Neural progenitor cell (in vitro differentiated cells): Measurements from ENCODE around the gene MCL1. TPM values are rescaled to one million over a fixed set of nuclear protein-coding genes. Genes with fewer than 3 reads are reported as not detected.
A peak's percentile ranks its signal among the peaks of the same experiment; 100 is the strongest.

Source experiments
- DNase-seq: peaks from one replicate; pipeline ENCODE4 v3.0.0-alpha.2; 2016; ENCODE audit warnings: low spot score
- H2AFZ ChIP-seq: fragments of 200-600 bp; sonication (generic); replicated peaks from 2 replicates; pipeline ENCODE4 v1.6.1; 2016; ENCODE audit warnings: antibody characterized with exemption
- H3F3A ChIP-seq: fragments of 200-600 bp; sonication (generic); 2 replicates; pipeline ENCODE4 v1.6.1; 2016; ENCODE audit warnings: antibody characterized with exemption, low read depth
- H3K27ac ChIP-seq: fragments of 200-600 bp; sonication (generic); 2 replicates; pipeline ENCODE4 v1.5.1; 2016; ENCODE audit warnings: mild to moderate bottlenecking
- H3K27me3 ChIP-seq: fragments of 200-600 bp; sonication (generic); 2 replicates; pipeline ENCODE4 v1.6.1; 2016; ENCODE audit warnings: mild to moderate bottlenecking, moderate library complexity
- H3K36me3 ChIP-seq: fragments of 200-600 bp; sonication (generic); 2 replicates; pipeline ENCODE4 v1.5.1; 2016
- H3K4me1 ChIP-seq: fragments of 200-600 bp; sonication (generic); 2 replicates; pipeline ENCODE4 v1.6.1; 2016; ENCODE audit warnings: mixed run types
- H3K4me2 ChIP-seq: fragments of 200-600 bp; sonication (generic); 2 replicates; pipeline ENCODE4 v1.6.1; 2016
- H3K4me3 ChIP-seq: fragments of 200-600 bp; sonication (generic); 2 replicates; pipeline ENCODE4 v1.5.1; 2016
- H3K79me2 ChIP-seq: fragments of 200-600 bp; sonication (generic); 2 replicates; pipeline ENCODE4 v1.6.1; 2016; ENCODE audit warnings: low read depth
- H3K9ac ChIP-seq: fragments of 200-600 bp; sonication (generic); 2 replicates; pipeline ENCODE4 v1.6.1; 2016
- H3K9me3 ChIP-seq: fragments of 200-600 bp; sonication (generic); 2 replicates; pipeline ENCODE4 v1.5.1; 2016; ENCODE audit warnings: low read depth
- H4K20me1 ChIP-seq: fragments of 200-600 bp; sonication (generic); 2 replicates; pipeline ENCODE4 v1.6.1; 2016; ENCODE audit warnings: low read depth
- H3K27ac Mint-ChIP-seq: 3 replicates; pipeline ENCODE4 v1.8.0; 2021; ENCODE audit warnings: mixed read lengths
- H3K27me3 Mint-ChIP-seq: 2 replicates; pipeline ENCODE4 v1.8.0; 2022; ENCODE audit warnings: low read depth, mild to moderate bottlenecking, inconsistent platforms, moderate library complexity, mixed read lengths; ENCODE audit not compliant: insufficient read depth
- H3K36me3 Mint-ChIP-seq: 3 replicates; pipeline ENCODE4 v1.8.0; 2021; ENCODE audit warnings: mixed read lengths
- H3K4me1 Mint-ChIP-seq: 3 replicates; pipeline ENCODE4 v1.8.0; 2021; ENCODE audit warnings: mixed read lengths
- H3K4me3 Mint-ChIP-seq: 3 replicates; pipeline ENCODE4 v1.8.0; 2021; ENCODE audit warnings: mild to moderate bottlenecking, moderate library complexity, mixed read lengths
- H3K9me3 Mint-ChIP-seq: 3 replicates; pipeline ENCODE4 v1.8.0; 2020; ENCODE audit warnings: mixed read lengths
- EZH2 ChIP-seq: fragments of 200-600 bp; sonication (generic); IDR thresholded peaks from 2 replicates; pipeline ENCODE4 v1.6.1; 2017; ENCODE audit warnings: antibody characterized with exemption, mild to moderate bottlenecking, moderate library complexity
- EZH2phosphoT487 ChIP-seq: fragments of 200-600 bp; sonication (generic); IDR thresholded peaks from 2 replicates; pipeline ENCODE4 v1.6.1; 2017; ENCODE audit warnings: antibody characterized with exemption
- total RNA-seq: library from RNA; depleted of rRNA; stranded (reverse); fragments of >200 nt; gene quantifications from 2 replicates; pipeline ENCODE4 v1.2.3, GENCODE V29; 2015; ENCODE audit warnings: low replicate concordance
- TF ChIP-seq, protein P1 (sequence below): fragments of 200-600 bp; sonication (generic); IDR thresholded peaks from 2 replicates; pipeline ENCODE4 v1.5.1; 2017; ENCODE audit warnings: antibody characterized with exemption, mild to moderate bottlenecking

MCL1 gene
- total RNA-seq, 1 donor from 2014 or later = 232 TPM

DNA sequence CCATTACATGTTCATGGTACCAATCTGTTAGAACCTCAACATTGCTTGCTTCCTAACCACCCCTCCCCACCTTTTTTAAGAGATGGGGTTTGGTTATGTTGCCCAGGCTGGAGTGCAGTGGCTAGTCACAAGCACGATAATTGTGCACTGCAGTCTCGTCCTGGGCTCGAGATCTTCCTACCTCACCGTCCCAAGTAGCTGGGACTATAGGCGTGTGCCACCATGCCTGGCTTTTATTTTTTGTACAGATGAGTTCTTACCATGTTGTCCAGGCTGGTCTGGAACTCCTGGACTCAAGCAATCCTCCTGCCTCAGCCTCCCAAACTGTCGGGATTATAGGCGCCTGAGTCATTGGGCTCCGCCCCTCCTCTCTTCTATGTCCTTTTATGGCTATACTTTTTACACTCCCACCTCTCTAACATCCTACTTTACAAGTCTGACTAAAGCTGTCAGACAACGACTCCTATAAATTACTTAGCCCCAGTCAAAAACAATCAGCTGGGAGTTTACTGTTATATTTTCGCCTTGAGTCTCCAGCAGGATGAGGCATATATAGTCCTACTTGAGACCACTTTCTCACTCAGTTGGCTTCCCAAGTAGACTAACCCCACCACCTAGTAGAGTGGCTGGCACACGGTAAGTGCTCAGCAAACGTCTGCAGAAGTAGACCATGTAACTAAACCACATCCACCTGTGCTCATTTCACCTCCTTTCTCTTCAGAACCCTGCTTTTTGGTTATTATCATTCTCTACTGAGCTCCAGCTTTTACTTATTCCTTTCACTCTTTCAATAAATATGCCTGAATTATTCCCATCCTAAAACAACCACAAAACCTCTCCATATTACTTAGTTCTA, 36.2 kb upstream of the MCL1 start:
- peaks cover 5% of the 10 kb centered on the region for H3K27me3 Mint-ChIP-seq
- no peak for DNase-seq
- no peak overlapping the region for H3K4me3 Mint-ChIP-seq
- Histone ChIP-seq H3K9ac (no peak overlapping the region), H3K4me2 (no peak overlapping the region), H4K20me1 (no peaks in the 10 kb centered on the region), H3K27me3 (no peaks in the 10 kb centered on the region), H3K36me3 (no peaks in the 10 kb centered on the region), H3K79me2 (no peaks in the 10 kb centered on the region), H3F3A (peaks cover 28% of the 10 kb centered on the region), H3K4me1 (no peaks in the 10 kb centered on the region), H3K4me3 (no peak overlapping the region), H3K27ac (no peak overlapping the region), H3K9me3 (no peaks in the 10 kb centered on the region), H2AFZ (no peak overlapping the region)
- no peaks in the 10 kb centered on the region for H3K9me3 Mint-ChIP-seq
- H3K27ac Mint-ChIP-seq = no peak overlapping the region
- peaks cover 7% of the 10 kb centered on the region for H3K4me1 Mint-ChIP-seq
- H3K36me3 Mint-ChIP-seq = peaks cover 38% of the 10 kb centered on the region
- TF ChIP-seq, protein P1, sequence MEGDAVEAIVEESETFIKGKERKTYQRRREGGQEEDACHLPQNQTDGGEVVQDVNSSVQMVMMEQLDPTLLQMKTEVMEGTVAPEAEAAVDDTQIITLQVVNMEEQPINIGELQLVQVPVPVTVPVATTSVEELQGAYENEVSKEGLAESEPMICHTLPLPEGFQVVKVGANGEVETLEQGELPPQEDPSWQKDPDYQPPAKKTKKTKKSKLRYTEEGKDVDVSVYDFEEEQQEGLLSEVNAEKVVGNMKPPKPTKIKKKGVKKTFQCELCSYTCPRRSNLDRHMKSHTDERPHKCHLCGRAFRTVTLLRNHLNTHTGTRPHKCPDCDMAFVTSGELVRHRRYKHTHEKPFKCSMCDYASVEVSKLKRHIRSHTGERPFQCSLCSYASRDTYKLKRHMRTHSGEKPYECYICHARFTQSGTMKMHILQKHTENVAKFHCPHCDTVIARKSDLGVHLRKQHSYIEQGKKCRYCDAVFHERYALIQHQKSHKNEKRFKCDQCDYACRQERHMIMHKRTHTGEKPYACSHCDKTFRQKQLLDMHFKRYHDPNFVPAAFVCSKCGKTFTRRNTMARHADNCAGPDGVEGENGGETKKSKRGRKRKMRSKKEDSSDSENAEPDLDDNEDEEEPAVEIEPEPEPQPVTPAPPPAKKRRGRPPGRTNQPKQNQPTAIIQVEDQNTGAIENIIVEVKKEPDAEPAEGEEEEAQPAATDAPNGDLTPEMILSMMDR = no peak
- TF ChIP-seq EZH2phosphoT487 (no peak), EZH2 (no peak)

GRCh38 chr1:150613061-150613920, 33.9 kb upstream of the MCL1 start:
- Histone ChIP-seq H3K27ac (peak overlapping the region; percentile 21), H3K79me2 (no peaks in the 10 kb centered on the region), H3K36me3 (no peaks in the 10 kb centered on the region), H3K27me3 (no peaks in the 10 kb centered on the region), H3K4me1 (peaks cover 8% of the 10 kb centered on the region), H3K4me2 (no peak overlapping the region), H3K9ac (no peak overlapping the region), H3K4me3 (no peak overlapping the region), H2AFZ (no peak overlapping the region), H4K20me1 (no peaks in the 10 kb centered on the region), H3F3A (peaks cover 32% of the 10 kb centered on the region), H3K9me3 (no peaks in the 10 kb centered on the region)
- Mint-ChIP-seq H3K9me3 (no peaks in the 10 kb centered on the region), H3K4me1 (peaks cover 15% of the 10 kb centered on the region), H3K36me3 (peaks cover 30% of the 10 kb centered on the region), H3K27me3 (peaks cover 5% of the 10 kb centered on the region), H3K27ac (no peak overlapping the region), H3K4me3 (no peak overlapping the region)
- no peak for DNase-seq
- TF ChIP-seq EZH2 = no peak
- no peak for TF ChIP-seq EZH2phosphoT487
- TF ChIP-seq, protein P1 = no peak

- H3K9me3 ChIP-seq = no peaks in the 10 kb centered on the region
- Mint-ChIP-seq H3K36me3 (peaks cover 26% of the 10 kb centered on the region), H3K27me3 (peaks cover 3% of the 10 kb centered on the region), H3K4me3 (no peak overlapping the region), H3K9me3 (no peaks in the 10 kb centered on the region), H3K4me1 (peaks cover 15% of the 10 kb centered on the region), H3K27ac (peak overlapping the region; percentile 44)
- H3F3A ChIP-seq = peaks cover 24% of the 10 kb centered on the region
- no peaks in the 10 kb centered on the region for H3K27me3 ChIP-seq
- no peak overlapping the region for H3K4me3 ChIP-seq
- H2AFZ ChIP-seq = no peak overlapping the region
- TF ChIP-seq EZH2phosphoT487 (no peak), EZH2 (no peak)
- TF ChIP-seq, protein P1 = no peak
- no peaks in the 10 kb centered on the region for H3K36me3 ChIP-seq
- H3K9ac ChIP-seq = no peak overlapping the region
- no peaks in the 10 kb centered on the region for H3K79me2 ChIP-seq
- DNase-seq = no peak
- peaks cover 8% of the 10 kb centered on the region for H3K4me1 ChIP-seq
- H3K4me2 ChIP-seq = no peak overlapping the region
- no peaks in the 10 kb centered on the region for H4K20me1 ChIP-seq
- peak overlapping the region; percentile 18 for H3K27ac ChIP-seq
Measured at GRCh38 chr1:150612014-150612345, 32.6 kb upstream of the MCL1 start.
